NCI-H2196 treated with DMSO at 0.1 percent for 48 hours (cell line): ENCODE results near the gene ATP2A2.
"Not testable (repeated sequence)": the region's sequence is repeated elsewhere in the genome, so short reads cannot be mapped to it uniquely, and the experiment has no call there.

Source experiments
- DNase-seq: peaks from one replicate; lab custom pipeline; 2025; ENCODE audit not compliant: unreplicated experiment; lab: John Stamatoyannopoulos, UW

The ATP2A2 gene

DNA sequence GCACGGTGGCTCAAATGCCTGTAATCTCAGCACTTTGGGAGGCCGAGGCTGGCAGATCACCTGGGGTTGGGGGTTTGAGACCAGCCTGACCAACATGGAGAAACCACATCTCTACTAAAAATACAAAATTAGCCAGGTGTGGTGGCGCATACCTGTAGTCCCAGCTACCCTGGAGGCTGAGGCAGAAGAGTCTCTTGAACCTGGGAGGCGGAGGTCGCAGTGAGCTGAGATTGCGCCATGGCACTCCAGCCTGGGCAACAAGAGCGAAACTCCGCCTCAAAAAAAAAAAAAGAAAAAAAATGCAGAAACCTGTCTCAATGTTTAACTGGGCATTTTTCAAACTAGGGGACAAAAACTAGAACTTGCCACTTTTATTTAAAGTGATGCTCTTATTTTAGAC, 59.2 kb downstream of the ATP2A2 start:
- not testable (repeated sequence) for DNase-seq

DNA sequence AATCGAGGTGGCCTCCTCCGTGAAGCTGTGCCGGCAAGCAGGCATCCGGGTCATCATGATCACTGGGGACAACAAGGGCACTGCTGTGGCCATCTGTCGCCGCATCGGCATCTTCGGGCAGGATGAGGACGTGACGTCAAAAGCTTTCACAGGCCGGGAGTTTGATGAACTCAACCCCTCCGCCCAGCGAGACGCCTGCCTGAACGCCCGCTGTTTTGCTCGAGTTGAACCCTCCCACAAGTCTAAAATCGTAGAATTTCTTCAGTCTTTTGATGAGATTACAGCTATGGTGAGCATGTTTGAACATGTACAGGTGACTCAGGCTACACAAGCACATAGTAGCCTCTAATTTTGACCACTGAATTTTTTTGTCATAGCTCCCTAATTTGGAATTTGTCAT, 59.7 kb downstream of the ATP2A2 start:
- no peak for DNase-seq

DNA sequence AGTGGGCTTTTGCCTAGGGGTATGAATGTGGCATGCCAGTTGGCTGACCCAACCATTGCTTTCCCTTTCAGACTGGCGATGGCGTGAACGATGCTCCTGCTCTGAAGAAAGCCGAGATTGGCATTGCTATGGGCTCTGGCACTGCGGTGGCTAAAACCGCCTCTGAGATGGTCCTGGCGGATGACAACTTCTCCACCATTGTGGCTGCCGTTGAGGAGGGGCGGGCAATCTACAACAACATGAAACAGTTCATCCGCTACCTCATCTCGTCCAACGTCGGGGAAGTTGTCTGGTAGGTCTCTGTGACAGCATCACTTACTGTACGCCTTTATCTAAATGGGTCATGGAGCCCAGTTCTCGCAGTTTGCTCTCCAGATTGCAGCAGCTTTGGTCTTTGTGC, 61.1 kb downstream of the ATP2A2 start:
- no peak for DNase-seq

DNA sequence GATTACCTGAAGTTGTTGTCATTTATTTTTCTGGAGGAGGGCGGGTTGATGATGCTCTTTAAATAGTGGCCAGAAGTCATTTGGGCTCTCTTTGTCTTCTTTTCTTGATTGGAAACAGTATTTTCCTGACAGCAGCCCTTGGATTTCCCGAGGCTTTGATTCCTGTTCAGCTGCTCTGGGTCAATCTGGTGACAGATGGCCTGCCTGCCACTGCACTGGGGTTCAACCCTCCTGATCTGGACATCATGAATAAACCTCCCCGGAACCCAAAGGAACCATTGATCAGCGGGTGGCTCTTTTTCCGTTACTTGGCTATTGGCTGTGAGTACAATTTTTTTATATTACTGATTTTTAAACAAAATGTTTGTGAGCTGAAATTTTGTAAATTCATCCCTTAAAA, 62.1 kb downstream of the ATP2A2 start:
- DNase-seq = no peak

DNA sequence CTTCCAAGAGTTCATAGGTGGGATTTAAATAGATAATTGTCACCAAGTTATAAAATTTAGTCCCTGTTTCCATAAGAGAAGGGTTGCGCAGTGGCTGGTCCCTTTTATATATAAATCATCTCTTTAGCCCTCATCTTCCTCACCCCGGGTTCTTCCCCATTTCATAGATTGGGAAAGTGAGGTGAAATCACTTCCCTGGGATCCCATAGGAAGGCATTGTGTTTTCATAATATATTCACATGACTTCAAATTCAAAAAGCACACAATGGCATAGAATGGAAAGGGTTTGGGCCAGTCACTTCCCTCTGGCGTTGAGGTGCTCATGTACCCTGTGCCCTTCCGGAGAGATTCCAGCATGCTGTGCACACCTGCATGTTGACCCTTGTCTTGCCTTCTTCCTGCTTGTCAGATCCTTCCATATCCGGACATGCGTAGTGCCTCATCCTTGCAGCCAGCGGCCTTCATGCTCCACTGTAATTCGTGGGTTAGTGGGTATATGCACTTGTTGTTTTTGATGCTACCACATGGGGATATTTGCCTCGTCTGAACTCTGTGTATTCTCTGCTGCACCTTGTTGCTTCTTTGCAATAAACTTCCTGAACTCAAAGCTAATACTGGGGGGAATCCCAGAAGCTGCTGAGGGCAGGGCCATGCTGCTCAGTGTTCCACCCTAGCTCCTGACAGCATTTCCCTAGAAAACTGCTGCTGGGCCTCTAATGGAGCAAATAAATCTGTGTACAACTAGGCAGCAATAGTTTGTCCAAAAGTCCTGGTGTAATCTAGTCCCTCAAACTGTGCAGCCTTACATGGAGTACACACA, 62.9 kb downstream of the ATP2A2 start:
- DNase-seq = no peak

DNA sequence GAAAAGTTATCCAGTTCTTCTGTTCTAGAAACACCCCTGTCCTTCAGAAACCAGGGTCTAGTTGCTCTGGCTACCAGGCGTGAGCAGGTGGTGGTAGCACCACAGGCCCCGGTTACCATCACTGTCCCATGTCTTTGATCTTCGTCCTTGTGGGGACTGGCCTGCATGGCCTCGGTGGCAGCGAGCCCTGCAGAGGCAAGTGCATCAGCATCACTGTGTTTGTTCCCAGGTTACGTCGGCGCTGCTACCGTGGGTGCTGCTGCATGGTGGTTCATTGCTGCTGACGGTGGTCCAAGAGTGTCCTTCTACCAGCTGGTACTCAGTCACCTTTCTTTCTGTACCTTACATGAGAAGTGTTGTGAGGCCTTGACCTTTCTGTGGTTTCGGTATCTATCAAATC, 63.6 kb downstream of the ATP2A2 start:
- DNase-seq = no peak

DNA sequence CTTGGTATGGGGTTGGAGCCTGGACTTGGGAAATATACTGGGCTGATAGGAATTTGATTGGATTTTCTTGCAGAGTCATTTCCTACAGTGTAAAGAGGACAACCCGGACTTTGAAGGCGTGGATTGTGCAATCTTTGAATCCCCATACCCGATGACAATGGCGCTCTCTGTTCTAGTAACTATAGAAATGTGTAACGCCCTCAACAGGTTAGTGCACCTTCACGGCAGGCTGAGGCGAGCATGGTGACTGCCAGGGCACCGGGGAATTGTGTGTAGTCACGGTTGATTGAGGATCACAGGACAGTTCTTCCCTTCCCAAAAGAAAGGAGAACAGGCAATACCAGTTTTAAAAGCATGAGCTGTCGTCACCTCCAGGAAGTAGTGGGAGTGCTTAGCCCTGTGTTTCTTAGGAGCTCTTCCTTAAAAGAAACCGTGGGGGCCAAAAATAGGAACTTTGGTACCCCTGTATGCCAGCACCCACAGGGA, 64.2 kb downstream of the ATP2A2 start:
- no peak for DNase-seq

DNA sequence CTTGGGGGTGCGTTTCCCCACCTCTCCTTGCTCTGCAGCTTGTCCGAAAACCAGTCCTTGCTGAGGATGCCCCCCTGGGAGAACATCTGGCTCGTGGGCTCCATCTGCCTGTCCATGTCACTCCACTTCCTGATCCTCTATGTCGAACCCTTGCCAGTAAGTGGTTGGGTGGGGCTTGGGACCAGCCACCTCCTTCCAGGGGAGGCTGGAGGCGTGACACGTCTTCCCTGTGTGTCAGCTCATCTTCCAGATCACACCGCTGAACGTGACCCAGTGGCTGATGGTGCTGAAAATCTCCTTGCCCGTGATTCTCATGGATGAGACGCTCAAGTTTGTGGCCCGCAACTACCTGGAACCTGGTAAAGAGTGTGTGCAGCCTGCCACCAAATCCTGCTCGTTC, 64.9 kb downstream of the ATP2A2 start:
- DNase-seq = no peak

DNA sequence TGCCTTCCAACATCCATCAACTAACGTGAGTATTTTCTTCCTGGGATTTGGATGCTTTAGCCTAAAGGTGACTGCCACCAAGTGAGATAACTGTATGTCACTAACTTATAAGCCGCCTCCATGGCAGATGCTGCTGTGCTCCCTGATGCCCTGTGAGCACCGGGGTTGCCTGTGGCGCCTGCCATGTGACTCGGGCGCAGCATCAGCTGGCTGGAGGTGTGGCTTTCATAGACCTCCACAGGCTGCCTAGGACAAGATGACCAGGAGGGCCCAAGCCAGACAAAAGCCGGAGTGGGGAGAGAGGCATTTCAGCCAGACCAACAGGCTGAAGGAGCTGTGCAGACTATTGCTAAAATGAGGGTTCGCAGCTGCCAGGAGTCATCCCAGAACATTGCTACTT, 66.7 kb downstream of the ATP2A2 start:
- DNase-seq = no peak

DNA sequence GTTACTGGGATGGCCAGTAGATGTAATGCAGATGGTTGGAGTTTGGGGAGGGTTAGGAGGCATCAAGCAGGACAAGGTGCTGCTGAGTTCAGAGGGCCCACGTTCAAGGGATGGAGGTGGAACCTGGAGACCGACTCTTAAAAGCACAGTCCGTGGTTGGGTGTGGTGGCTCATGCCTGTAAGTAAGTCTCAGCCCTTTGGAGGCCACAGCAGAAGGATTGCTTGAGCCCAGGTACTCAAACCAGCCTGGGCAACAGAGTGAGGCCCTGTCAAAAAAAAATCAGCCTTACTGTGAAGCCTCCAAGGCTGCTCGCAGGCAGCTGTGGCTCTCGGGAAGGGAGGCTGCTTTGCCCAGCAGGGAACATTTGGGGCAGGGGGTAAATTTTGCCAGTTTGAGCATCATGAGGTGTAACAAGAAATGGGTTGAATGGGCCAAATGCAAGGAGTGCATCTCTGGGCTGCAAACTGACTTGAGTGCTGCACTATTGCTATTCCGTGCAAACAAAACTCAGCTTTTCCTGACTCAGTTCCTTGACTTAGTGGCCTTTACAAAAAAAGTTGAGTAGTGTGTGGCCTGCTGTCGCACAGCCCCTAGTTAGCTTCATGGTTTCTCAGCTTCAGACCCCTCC, 67.5 kb downstream of the ATP2A2 start:
- no peak for DNase-seq

DNA sequence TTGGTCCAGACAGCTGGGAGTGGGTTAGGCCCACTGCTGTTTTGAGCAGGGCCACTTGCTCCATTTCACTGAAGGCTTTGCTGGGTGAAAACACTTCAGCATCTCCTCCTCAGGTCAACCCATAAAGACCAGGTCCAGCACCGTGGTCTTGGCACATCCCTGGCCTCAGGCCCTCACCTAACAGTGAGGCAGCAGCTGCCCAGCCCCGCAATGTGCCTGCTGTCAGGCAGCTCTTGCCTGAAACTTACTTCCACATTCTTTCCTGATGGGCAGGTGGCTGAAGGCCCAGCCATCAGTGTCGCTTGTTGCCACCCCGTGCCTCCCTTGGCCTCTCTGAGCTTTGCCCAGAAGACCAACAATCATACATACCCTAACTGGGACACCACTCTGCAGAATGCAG, 68.0 kb downstream of the ATP2A2 start:
- DNase-seq = no peak

DNA sequence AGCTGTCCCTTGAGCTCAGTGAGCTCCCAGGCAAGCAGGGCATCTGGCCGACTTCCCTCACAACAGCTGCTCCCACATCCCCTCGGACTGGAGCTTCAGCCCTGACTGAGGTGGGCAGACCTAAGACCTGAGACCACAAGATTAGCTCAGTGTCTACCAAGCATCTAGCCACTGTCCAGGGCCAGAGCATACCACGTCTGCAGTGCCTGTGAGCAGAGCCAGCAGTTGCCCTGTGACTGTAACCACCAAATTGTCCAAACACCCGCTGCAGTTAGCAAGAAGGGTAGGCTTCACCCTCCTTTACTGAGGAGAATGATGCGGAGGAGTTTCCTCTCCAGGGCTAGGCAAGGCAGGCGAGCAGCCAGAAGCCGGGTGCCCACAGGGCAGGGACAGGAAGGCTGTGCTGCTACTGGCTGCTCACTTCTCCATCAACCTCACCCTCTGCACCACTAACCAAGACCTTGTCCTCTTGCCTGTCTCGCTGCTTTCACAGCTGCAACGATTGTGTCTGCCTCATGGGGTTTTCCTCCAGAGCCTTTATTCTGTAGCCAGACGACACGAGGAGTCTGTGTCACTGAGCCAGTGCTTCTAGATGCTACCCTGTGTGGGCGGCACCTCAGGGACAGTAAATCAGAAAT, 68.6 kb downstream of the ATP2A2 start:
- DNase-seq = no peak

DNA sequence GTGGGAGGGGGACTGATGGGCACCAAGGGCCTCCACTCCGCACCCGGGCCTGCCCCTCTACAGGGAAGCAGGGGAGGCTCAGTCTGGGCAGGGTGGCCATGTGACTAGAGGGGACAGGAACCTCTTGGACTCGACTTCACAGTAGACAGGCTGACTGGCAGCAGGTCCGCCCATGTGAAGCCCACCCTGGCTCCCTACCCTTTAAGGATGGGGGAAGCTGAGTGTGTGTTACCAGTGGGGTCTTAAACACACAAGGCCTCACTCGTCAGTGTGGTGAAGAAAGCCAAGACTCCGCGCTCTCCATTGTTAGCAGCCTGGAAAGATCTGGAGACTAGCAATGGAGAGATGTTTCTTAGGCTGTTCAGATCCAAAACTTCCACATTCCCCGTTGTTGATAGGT, 70.1 kb downstream of the ATP2A2 start:
- no peak for DNase-seq

DNA sequence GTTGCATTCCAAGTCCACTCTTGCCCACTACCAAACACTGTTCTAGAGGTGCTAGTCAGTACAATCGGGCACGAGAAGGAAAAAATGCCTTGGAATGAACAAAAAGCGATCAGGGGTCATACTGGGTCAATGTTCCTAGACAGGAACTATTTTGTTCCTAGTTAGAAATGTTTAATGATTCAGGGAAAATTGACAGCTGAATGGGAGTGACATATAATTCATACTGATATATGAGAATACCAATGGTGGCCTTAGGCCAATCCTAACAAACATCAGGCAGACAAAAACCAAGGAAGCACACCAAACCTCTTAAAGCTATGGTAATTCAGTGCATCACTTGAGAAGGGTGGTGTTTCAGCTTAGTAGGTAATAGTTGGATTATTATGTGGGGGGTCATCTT, 71.4 kb downstream of the ATP2A2 start:
- no peak for DNase-seq

DNA sequence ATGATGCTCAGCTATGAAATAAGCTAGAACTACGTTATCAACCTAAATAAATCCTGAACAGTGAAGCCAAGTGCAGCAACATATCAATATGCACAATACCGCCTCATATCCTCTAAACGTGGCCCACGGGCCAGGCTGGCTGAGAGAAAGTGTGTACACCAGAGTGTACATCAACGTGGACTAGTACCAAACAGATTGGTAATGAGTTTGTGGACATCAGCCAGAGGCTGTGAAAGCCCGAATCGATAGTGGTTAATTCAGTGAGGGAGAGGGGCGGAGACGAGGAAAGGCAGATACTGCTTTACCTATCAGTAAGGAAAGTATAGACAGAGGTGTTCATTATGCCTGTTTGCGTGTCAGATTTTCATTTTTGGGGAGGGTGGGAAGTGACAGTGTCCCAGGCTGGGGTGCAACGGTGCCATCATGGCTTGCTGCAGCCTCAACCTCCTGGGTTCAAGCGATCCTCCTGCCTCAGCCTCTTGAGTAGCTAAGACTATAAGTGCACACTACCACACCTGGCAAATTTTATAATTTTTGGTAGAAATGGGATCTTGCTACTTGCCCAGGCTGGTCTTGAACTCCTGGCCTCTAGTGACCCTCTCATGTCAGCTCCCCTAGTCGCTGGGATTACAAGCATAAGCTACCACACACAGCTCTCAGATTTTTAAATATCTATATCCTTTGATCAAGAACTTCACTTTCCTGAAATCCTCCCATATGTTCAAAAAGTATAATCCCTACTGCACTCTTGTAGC, 72.3 kb downstream of the ATP2A2 start:
- no peak for DNase-seq

DNA sequence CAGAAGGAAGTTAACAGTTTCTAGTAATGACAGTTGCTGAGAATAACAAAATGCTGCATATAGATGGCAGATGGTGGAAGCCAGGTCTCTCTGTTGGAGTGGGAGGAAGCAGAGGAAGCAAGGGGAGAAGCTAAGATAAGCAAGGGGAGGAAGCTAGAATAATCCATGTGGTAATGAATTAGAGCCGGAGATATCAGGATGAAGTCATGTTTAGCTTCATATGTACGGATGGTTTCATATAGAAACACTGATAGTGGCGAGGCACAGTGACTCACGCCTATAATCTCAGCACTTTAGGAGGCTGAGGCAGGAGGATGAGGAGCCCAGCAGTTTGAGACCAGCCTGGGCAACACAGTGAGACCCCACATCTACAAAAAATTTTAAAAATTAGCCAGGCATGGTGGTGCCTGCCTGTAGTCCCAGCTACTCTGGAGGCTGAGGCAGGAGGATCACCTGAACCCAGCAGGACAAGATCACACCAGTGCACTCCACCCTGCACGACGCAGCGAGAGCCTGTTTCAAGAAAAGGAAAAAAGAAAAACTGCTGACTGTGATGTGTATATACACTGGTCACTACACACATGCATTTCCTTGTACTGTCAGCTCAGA, 73.2 kb downstream of the ATP2A2 start:
- no peak for DNase-seq

DNA sequence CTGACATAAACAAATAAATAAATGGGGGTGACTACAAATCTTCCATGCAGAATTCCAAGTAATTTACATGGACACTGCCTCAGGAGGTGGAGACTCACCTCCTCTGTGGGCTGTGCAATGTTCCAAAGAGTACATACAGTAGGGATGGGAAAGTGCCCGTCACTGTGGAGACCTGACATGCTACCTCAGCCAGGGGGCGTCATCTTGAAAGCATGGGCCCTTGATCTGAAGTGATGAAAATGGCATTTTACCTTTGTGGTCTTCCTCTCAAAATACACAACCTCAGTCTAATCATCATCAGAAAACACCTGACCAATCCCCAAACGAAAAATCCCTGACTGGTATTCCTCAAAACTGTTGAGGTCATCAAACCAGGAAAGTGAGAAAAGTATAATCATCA, 74.0 kb downstream of the ATP2A2 start:
- no peak for DNase-seq

DNA sequence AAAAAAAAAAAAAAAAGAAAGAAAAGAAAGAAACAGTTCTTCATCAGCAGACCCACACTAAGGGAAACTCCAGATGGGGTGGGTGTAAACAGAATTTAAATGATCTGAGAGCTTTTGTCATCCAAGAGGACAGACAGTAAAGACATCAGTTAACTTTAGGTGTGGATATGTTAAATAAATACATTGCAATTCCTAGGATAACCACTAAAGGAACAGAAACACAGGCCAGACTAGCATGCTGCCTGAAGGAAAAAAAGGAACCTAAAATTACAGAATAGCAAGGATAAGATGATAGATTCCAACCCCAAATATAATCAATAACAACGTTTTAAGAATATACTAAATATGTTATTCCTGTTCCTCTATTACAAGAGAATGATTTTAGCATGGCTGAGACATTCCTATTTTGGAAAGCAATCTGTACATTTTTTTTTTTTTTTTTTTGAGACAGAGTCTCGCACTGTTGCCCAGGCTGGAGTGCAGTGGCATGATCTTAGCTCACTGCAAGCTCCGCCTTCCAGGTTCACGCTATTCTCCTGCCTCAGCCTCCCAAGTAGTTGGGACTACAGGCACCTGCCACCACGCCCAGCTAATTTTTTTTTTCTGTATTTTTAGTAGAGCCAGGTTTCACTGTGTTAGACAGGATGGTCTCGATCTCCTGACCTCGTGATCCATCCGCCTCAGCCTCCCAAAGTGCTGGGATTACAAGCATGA, 77.5 kb downstream of the ATP2A2 start:
- DNase-seq = not testable (repeated sequence)

DNA sequence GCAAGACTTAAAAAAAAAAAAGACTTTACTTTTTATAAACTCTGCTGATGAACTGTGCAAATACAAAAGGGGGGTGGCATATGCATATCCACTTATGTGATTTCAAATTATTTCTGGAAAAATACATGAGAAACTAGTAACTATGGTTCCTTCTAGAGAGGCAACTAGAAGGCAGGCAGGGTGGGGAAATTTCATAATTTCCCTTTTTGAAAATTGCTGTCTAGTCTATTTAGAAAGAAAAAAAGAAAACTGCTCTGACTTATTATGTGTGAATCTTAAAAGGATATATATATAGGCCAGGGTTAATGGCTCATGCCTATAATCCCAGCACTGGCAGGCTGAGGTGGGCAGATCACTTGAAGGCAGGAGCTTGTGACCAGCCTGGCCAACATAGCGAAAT, 80.2 kb downstream of the ATP2A2 start:
- DNase-seq = no peak
